Sigmoid colon (tissue), 7 donors: Measurements from ENCODE around the gene CCDC137. TPM values are rescaled to one million over a fixed set of nuclear protein-coding genes. Genes with fewer than 3 reads are reported as not detected.

Experiments
- DNase-seq: peaks from one replicate; pipeline ENCODE4 v3.0.0-alpha.2; 2019
- H3K27ac ChIP-seq, 4 donors: fragments of 200-600 bp; sonication (generic); one replicate each; pipeline ENCODE4 v1.5.1; 2016 to 2019; ENCODE audit warnings: mild to moderate bottlenecking in 1 of 4
- H3K27me3 ChIP-seq, 3 donors: fragments of 200-600 bp; sonication (generic); one replicate each; pipeline ENCODE4 v1.5.1; 2019; ENCODE audit warnings: mild to moderate bottlenecking in 1 of 3
- H3K36me3 ChIP-seq, 4 donors: fragments of 200-600 bp; sonication (generic); one replicate each; pipeline ENCODE4 v1.5.1; 2016 to 2019
- H3K4me1 ChIP-seq, 4 donors: fragments of 200-600 bp; sonication (generic); one replicate each; pipeline ENCODE4 v1.5.1; 2017 to 2019
- H3K4me3 ChIP-seq, 4 donors: fragments of 200-600 bp; sonication (generic); one replicate each; pipeline ENCODE4 v1.5.1; 2017 to 2019; ENCODE audit warnings: mild to moderate bottlenecking in 2 of 4, moderate library complexity in 1 of 4
- H3K9me3 ChIP-seq, 4 donors: fragments of 200-600 bp in 3 of 4; sonication (generic) in 3 of 4; one replicate each; pipeline versions ENCODE4 v1.5.1 to v1.6.1; 2013 to 2019
- EP300 ChIP-seq, 4 donors: sonication (generic); formaldehyde crosslinking; IDR thresholded peaks; one replicate each; pipeline ENCODE4 v1.6.1; 2017; ENCODE audit warnings: antibody characterized with exemption in 4 of 4
- POLR2A ChIP-seq, 2 donors: fragments of 450-650 bp; IDR thresholded peaks; one replicate each; pipeline ENCODE4 v1.6.1; 2016; ENCODE audit warnings: antibody characterized with exemption in 2 of 2, mild to moderate bottlenecking in 2 of 2, moderate library complexity in 2 of 2
- POLR2AphosphoS5 ChIP-seq, 4 donors: sonication (generic); formaldehyde crosslinking; IDR thresholded peaks; one replicate each; pipeline ENCODE4 v1.6.1; 2017; ENCODE audit warnings: antibody characterized with exemption in 4 of 4
- WGBS, 2 donors: extraction: QIAGEN DNeasy Blood & Tissue Kit; methylation state at CpG; one replicate each; pipeline ENCODE4 v1.1.7; 2013; 5-methylcytosine and 5-hydroxymethylcytosine counted together
- intact Hi-C: fragments of 100-400 bp; cut with DNase I; formaldehyde crosslinking; loops from one replicate; pipeline ENCODE4 v1.15.1; 2023
- polyA plus RNA-seq, 3 donors: library from polyadenylated mRNA; stranded (reverse); fragments of 200-250 nt; gene quantifications; one replicate each; pipeline ENCODE4 v1.2.3, GENCODE V29; 2013
- total RNA-seq, 4 donors: library from RNA; depleted of rRNA; stranded (reverse); fragments of >200 nt; gene quantifications; one replicate each; pipeline ENCODE4 v1.1.0, GENCODE V29; 2016
- TF ChIP-seq, protein P1 (sequence below), 4 experiments: fragments of 450-650 bp in 3 of 4; fragments of 200-600 bp in 1 of 4; IDR thresholded peaks; one replicate each; pipeline ENCODE4 v1.5.1; 2016 to 2019; ENCODE audit warnings: antibody characterized with exemption in 4 of 4, mild to moderate bottlenecking in 3 of 4, moderate library complexity in 2 of 4
- donor health status: healthy with polysubstance abuse.
- donor health status: Bipolar disorder and iron deficiency.
- donor health status: healthy.

The CCDC137 gene
- total and polyA plus RNA-seq, 7 donors: 5.5 to 31.1 (median 9.5) TPM

DNA sequence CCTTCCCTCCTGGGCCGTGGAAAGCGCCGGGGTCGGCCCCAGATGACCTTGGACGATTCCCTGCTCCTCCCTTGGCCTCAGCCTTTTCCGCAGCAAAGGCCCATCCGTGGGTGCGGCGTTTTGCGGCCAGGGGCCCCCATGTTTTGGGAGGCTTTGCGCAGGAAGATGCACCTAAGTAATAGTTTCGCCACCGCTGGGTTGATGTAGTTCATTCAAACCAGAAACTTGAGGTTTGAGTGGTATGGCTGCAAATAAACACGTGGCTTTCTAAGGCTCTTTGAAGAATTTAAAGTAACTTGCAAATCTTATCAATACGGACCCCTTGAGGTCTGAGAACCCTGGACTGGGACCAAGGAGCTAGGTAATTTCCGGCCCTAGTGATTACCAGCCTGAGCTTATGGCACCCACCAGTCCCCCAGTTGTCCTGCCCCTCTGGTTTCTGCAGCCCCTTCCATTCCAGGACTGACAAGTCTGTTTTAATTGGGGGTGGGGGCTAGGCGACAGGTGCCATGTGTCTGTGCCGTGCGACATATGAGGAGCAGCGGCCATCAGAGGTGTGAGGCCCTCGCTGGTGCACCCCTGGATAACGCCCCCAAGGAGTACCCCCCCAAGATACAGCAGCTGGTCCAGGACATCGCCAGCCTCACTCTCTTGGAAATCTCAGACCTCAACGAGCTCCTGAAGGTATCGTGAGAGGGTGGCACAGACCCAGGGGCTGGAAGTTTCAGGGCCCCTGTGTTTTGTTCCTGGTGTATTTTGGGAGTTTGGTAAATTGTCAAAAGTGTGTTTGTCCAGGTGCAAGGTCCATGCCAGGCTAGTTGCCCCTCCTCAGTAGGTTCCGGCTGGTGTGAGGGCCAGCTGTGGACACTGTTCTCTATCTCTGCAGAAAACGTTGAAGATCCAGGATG is 37.5 kb downstream of the CCDC137 start:
- H3K36me3 ChIP-seq: peaks cover 10 to 65% (median 24%) of the 10 kb centered on the region in 4 donors
- H3K4me1 ChIP-seq: peaks cover 0 to 39% (median 32%) of the 10 kb centered on the region in 4 donors
- WGBS, 2 donors: 9 to 27% methylated on average over 27 of the region's 27 CpGs

DNA sequence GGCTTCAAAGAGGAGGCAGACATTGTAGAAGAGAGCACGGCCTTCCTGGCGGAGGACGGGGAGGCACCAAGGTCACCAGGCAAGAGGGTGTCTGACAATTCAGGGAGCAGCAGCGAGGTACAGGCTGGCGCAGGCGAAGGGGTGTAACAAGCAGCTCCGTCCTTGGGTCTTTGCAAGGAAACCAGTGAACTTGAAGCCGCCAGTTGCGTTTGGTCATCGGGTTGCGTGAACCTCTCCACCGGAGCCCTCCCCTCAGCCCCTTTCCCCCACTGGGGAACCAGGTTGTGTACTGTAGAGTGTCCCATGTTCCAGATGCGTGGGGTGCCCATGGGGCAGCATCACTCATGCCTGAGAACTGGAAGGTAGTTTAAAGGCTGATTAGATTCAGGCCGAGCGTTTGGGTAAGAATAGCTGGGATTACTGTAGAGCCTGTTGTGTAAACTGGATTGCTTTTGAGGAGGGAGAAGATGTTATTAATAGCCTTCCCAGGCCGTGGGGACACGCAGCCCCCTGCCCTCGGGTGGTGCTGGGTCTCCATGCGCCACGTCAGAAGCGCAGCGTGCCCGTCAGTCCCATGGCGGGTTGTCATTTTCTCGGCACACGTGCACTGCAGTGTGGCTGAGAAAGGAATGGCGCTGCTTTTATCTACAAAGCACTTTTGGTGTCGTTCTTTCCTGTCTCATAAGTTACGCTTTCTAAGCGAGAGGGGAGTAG is 39.1 kb downstream of the CCDC137 start:
- Histone ChIP-seq H3K36me3 (peaks cover 4 to 50% (median 23%) of the 10 kb centered on the region in 4 donors), H3K27ac (no peak overlapping the region), H3K4me3 (no peak overlapping the region), H3K9me3 (no peaks in the 10 kb centered on the region), H3K4me1 (peaks cover 0 to 38% (median 35%) of the 10 kb centered on the region in 4 donors), H3K27me3 (peaks cover 0 to 6% (median 0%) of the 10 kb centered on the region in 3 donors)
- TF ChIP-seq EP300 (IDR thresholded peaks at IDR 0.05) (no peak), POLR2A (IDR thresholded peaks at IDR 0.05) (no peak), POLR2AphosphoS5 (IDR thresholded peaks at IDR 0.05) (no peak)
- TF ChIP-seq, protein P1, sequence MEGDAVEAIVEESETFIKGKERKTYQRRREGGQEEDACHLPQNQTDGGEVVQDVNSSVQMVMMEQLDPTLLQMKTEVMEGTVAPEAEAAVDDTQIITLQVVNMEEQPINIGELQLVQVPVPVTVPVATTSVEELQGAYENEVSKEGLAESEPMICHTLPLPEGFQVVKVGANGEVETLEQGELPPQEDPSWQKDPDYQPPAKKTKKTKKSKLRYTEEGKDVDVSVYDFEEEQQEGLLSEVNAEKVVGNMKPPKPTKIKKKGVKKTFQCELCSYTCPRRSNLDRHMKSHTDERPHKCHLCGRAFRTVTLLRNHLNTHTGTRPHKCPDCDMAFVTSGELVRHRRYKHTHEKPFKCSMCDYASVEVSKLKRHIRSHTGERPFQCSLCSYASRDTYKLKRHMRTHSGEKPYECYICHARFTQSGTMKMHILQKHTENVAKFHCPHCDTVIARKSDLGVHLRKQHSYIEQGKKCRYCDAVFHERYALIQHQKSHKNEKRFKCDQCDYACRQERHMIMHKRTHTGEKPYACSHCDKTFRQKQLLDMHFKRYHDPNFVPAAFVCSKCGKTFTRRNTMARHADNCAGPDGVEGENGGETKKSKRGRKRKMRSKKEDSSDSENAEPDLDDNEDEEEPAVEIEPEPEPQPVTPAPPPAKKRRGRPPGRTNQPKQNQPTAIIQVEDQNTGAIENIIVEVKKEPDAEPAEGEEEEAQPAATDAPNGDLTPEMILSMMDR (IDR thresholded peaks at IDR 0.05): no peak
- DNase-seq: no peak
- WGBS, 2 donors: 94 to 95% methylated on average over 30 of the region's 30 CpGs
- intact Hi-C loops: no loop called here

More for the DNA sequence above, 37.5 kb downstream of the CCDC137 start:
- intact Hi-C loops: loop anchor here (2.0 kb wide), 1 partner anchor 19 kb away; the partner anchor contains the start of gene HGS
- TF ChIP-seq POLR2AphosphoS5 (IDR thresholded peaks at IDR 0.05) (no peak), POLR2A (IDR thresholded peaks at IDR 0.05) (no peak), EP300 (IDR thresholded peaks at IDR 0.05) (no peak)
- TF ChIP-seq, protein P1 (IDR thresholded peaks at IDR 0.05): no peak
- Histone ChIP-seq H3K27ac (peak overlapping the region; percentile 91 to 98 (median 96)), H3K9me3 (no peaks in the 10 kb centered on the region), H3K4me3 (peak overlapping the region; percentile 83 to 98 (median 94)), H3K27me3 (no peaks in the 10 kb centered on the region)
- DNase-seq: no peak

DNA sequence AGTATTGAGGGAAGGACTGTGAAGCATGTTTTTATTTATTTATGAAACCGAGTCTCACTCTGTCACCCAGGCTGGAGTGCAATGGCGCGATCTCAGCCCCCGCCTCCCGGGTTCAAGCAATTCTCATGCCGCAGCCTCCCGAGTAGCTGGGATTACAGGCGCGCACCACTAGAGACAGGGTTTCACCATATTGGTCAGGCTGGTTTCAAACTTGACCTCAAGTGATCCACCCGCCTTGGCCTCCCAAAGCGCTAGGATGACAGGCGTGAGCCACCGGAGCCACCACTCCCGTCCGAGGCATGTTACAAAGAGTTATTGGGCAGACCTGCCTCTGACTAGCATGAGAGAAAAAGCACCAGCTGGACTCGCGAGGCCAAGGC is 39.7 kb downstream of the CCDC137 start:
- Histone ChIP-seq H3K4me3 (no peak overlapping the region), H3K27ac (no peak overlapping the region), H3K4me1 (peaks cover 0 to 38% (median 35%) of the 10 kb centered on the region in 4 donors), H3K27me3 (peaks cover 0 to 12% (median 0%) of the 10 kb centered on the region in 3 donors), H3K36me3 (peaks cover 0 to 44% (median 20%) of the 10 kb centered on the region in 4 donors), H3K9me3 (no peaks in the 10 kb centered on the region)
- DNase-seq: no peak
- intact Hi-C loops: no loop called here
- 94 to 95% methylated on average over 17 of the region's 17 CpGs for WGBS, 2 donors
- no peak for TF ChIP-seq POLR2AphosphoS5 (IDR thresholded peaks at IDR 0.05)
- TF ChIP-seq EP300 (IDR thresholded peaks at IDR 0.05): no peak
- TF ChIP-seq, protein P1 (IDR thresholded peaks at IDR 0.05): no peak
- no peak for TF ChIP-seq POLR2A (IDR thresholded peaks at IDR 0.05)

DNA sequence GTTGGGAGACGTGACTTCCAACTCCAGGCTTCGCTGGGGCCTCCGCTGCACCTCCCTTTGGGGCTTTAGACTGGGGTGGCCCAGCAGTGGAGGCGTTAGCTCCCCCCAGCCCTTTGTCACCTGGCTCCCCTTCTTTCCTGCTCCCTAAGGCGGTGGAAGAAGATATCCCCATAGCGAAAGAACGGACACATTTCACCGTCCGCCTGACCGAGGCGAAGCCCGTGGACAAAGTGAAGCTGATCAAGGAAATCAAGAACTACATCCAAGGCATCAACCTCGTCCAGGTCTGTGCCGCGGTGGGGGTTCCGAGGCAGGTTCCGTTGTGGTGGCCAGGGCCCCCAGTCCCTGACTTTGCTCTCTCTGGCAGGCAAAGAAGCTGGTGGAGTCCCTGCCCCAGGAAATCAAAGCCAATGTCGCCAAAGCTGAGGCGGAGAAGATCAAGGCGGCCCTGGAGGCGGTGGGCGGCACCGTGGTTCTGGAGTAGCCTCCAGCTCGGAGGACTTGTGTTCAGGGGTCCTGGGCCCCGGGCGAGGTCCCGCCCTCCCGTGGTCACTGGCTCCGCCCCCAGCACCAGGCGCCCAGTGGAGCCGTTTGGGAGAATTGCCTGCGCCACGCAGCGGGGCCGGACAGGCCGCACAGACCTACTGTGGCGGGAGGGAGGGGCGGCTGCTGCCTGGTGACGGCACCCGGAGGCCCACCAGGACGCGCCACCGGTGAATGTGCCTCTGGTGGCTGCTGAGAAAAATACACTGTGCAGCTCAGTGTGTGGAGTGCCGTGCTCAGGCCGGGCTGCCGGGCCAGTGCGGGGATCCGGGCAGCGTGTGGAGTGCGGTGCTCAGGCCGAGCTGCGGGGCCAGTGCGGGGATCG is 40.5 kb downstream of the CCDC137 start:
- 91 to 94% methylated on average over 54 of the region's 54 CpGs for WGBS, 2 donors

More for the DNA sequence above, 40.5 kb downstream of the CCDC137 start:
- Histone ChIP-seq H3K36me3 (peaks cover 0 to 38% (median 17%) of the 10 kb centered on the region in 4 donors), H3K27ac (no peak overlapping the region), H3K9me3 (no peaks in the 10 kb centered on the region), H3K4me3 (no peak overlapping the region), H3K4me1 (peaks cover 0 to 37% (median 34%) of the 10 kb centered on the region in 4 donors), H3K27me3 (peaks cover 0 to 13% (median 0%) of the 10 kb centered on the region in 3 donors)
- TF ChIP-seq EP300 (IDR thresholded peaks at IDR 0.05): no peak
- TF ChIP-seq, protein P1 (IDR thresholded peaks at IDR 0.05): no peak
- TF ChIP-seq POLR2AphosphoS5 (IDR thresholded peaks at IDR 0.05): no peak
- no peak for TF ChIP-seq POLR2A (IDR thresholded peaks at IDR 0.05)
- DNase-seq: no peak
- intact Hi-C loops: no loop called here
